Prostate gland (tissue), 1 donor: ENCODE results near the gene ZCCHC8.

ENCODE experiments used
- POLR2A ChIP-seq: fragments of 450-650 bp; IDR thresholded peaks from one replicate; pipeline ENCODE4 v1.6.1; 2016; ENCODE audit warnings: antibody characterized with exemption, mild to moderate bottlenecking
- POLR2AphosphoS5 ChIP-seq: sonication (generic); formaldehyde crosslinking; IDR thresholded peaks from one replicate; pipeline ENCODE4 v1.6.1; 2017; ENCODE audit warnings: antibody characterized with exemption

- TF ChIP-seq POLR2AphosphoS5 (no peak), POLR2A (no peak)
Measured at GRCh38 chr12:122538496-122538895, 37.8 kb upstream of the ZCCHC8 start.
